Hepatocyte (in vitro differentiated cells): ENCODE measurements around the gene GNL1.

Experiments used
- CTCF ChIP-seq: fragments of 200-600 bp; sonication (generic); IDR thresholded peaks from 2 replicates; pipeline ENCODE4 v1.5.1; 2016; ENCODE audit warnings: antibody characterized with exemption, mild to moderate bottlenecking; ENCODE audit not compliant: poor library complexity
- EZH2 ChIP-seq: fragments of 200-600 bp; sonication (generic); IDR thresholded peaks from 2 replicates; pipeline ENCODE4 v1.6.1; 2016; ENCODE audit warnings: antibody characterized with exemption, mild to moderate bottlenecking, borderline replicate concordance
- EZH2phosphoT487 ChIP-seq: fragments of 200-600 bp; sonication (generic); IDR thresholded peaks from one replicate; pipeline ENCODE4 v1.6.1; 2018; ENCODE audit warnings: antibody characterized with exemption, mild to moderate bottlenecking, low read depth, moderate library complexity; ENCODE audit not compliant: unreplicated experiment, severe bottlenecking

- no peak for TF ChIP-seq CTCF
- no peak for TF ChIP-seq EZH2phosphoT487
- no peak for TF ChIP-seq EZH2
Measured at GRCh38 chr6:30547454-30547853, 8.8 kb downstream of the GNL1 start.
